ENCODE results near the gene SPDL1. TPM values are rescaled to one million over a fixed set of nuclear protein-coding genes. Genes with fewer than 3 reads are reported as not detected.

The SPDL1 gene
- total and polyA plus RNA-seq, 2 of the 8 experiments (the other 6 are each of a cell fraction or from before 2014, with no cell fraction given), result 16.9 to 44.5 TPM

DNA sequence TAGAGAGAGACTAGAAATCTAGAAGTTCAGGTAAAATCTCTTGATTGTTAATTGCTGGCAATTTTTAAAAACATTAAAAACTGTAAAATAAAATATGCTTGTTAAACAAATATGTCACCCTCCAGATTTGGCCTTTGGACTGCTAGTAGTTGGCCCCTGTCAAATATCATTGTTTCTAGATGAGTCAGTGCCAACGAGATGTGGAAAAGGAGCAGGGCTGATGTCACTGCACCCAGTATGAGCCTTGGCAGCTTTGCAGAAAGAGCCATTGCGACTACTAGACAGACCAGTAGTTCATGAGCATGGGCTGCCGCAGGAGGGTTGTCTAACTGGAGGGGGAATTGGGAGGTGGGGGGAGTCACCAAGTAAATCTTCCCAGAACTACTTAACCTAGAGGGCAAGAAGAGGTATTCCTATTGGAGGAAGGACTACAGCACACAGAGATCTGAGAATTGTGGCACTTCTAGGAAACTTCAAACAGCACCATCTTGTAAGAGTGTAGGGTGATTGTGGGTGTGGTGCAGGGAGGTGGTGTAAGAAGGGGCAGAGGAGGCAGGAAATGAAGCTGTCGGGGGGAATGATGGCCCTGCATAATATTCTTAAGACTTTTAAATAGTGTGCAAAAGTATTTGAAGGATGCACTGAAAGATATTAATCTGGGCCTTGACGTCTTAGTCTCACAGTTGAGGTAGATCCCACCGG, 46.4 kb downstream of the SPDL1 start:
- H3K27ac ChIP-seq (ENCODE audit: low read depth, low read length), result no peak overlapping the region
- TF ChIP-seq GTF2F1 (IDR thresholded peaks at IDR 0.05; ENCODE audit: borderline replicate concordance, low read depth, low read length) (no peak), YY1 (IDR thresholded peaks at IDR 0.05; ENCODE audit: low read depth, low read length) (no peak), TEAD4 (IDR thresholded peaks at IDR 0.05; ENCODE audit: low read depth, low read length) (no peak), SIRT6 (IDR thresholded peaks at IDR 0.05; ENCODE audit: low read length) (no peak), PHF8 (conservative IDR thresholded peaks at IDR 0.05; ENCODE audit: low read depth, low read length) (no peak), POU5F1 (IDR thresholded peaks at IDR 0.05; ENCODE audit: low read depth, low read length) (no peak), JUN (IDR thresholded peaks at IDR 0.05; ENCODE audit: low read depth, low read length) (no peak), TAF7 (optimal IDR thresholded peaks at IDR 0.05; ENCODE audit: borderline replicate concordance, low read depth, low read length) (no peak), RNF2 (IDR thresholded peaks at IDR 0.05; ENCODE audit: borderline replicate concordance, low read depth, low read length, missing control alignments, poor library complexity, severe bottlenecking) (no peak), EGR1 (IDR thresholded peaks at IDR 0.05; ENCODE audit: borderline replicate concordance, low read depth, low read length) (no peak), CHD1 (IDR thresholded peaks at IDR 0.05; ENCODE audit: low read depth, low read length) (no peak), SP1 (IDR thresholded peaks at IDR 0.05; ENCODE audit: low read depth, low read length) (no peak), KDM1A (IDR thresholded peaks at IDR 0.05; ENCODE audit: borderline replicate concordance, low read length) (no peak), GABPA (IDR thresholded peaks at IDR 0.05; ENCODE audit: borderline replicate concordance, insufficient read depth, low read length) (no peak)

More for the DNA sequence above, 46.4 kb downstream of the SPDL1 start:
- no peak for FAIRE-seq
- Histone ChIP-seq H4K5ac (ENCODE audit: insufficient read length, low read depth, low read length) (no peak overlapping the region), H3K36me3 (ENCODE audit: control insufficient read depth in 2 of 4, insufficient read depth in 4 of 4, low read length in 3 of 4) (no peaks in the 10 kb centered on the region), H3K23ac (ENCODE audit: insufficient read length) (no peak overlapping the region), H4K20me1 (replicated peaks in 1 of 2; ENCODE audit: control insufficient read depth in 1 of 2, insufficient read depth in 2 of 2, low read length in 2 of 2) (peaks cover 0 to 3% of the 10 kb centered on the region in 2 experiments), H2BK20ac (ENCODE audit: low read length) (no peak overlapping the region), H3K23me2 (ENCODE audit: low read depth, low read length) (no peaks in the 10 kb centered on the region), H2BK120ac (replicated peaks; ENCODE audit: low read depth, low read length) (no peak overlapping the region), H3K27me3 (replicated peaks in 1 of 4; ENCODE audit: control insufficient read depth in 3 of 4, extremely low read depth in 1 of 4, insufficient read depth in 3 of 4, low read length in 3 of 4) (no peaks in the 10 kb centered on the region; a peak in 1 of 7 replicates), H2BK5ac (ENCODE audit: low read depth, low read length) (no peak overlapping the region), H3K14ac (ENCODE audit: insufficient read length) (no peak overlapping the region), H4K8ac (ENCODE audit: extremely low read depth, insufficient read depth, low read length) (no peak overlapping the region), H2BK15ac (ENCODE audit: low read length) (no peak overlapping the region), H3K56ac (replicated peaks; ENCODE audit: insufficient read length, low read depth, low read length) (no peak overlapping the region), H3K79me1 (ENCODE audit: low read depth, low read length) (no peaks in the 10 kb centered on the region), H3K4me2 (ENCODE audit: insufficient read depth in 1 of 2, low read depth in 2 of 2, low read length in 2 of 2) (no peak overlapping the region), H4K91ac (replicated peaks; ENCODE audit: insufficient read length, low read length) (no peak overlapping the region), H2BK12ac (ENCODE audit: low read depth, low read length) (no peak overlapping the region), H3K9ac (replicated peaks in 1 of 4; ENCODE audit: extremely low read depth in 1 of 4, low read depth in 3 of 4, low read length in 3 of 4) (no peak overlapping the region), H3K79me2 (ENCODE audit: control insufficient read depth in 1 of 2, insufficient read depth in 2 of 2, low read length in 2 of 2) (no peaks in the 10 kb centered on the region), H2AK5ac (ENCODE audit: low read depth, low read length) (no peak overlapping the region), H3K4me1 (replicated peaks in 1 of 4; ENCODE audit: control insufficient read depth in 3 of 4, insufficient read depth in 4 of 4, low read length in 3 of 4) (no peaks in the 10 kb centered on the region), H3K4ac (replicated peaks; ENCODE audit: insufficient read length, low read depth, low read length) (no peak overlapping the region), H3K9me3 (ENCODE audit: insufficient read depth in 2 of 2, low read depth in 1 of 2, low read length in 1 of 2) (0 out of 4 replicates have a peak, but pooled peaks cover 0 to 4% of the 10 kb centered on the region in 2 experiments), H2AFZ (ENCODE audit: low read length) (no peak overlapping the region), H3K4me3 (ENCODE audit: extremely low read depth in 1 of 4, insufficient read depth in 2 of 4, low read depth in 3 of 4, low read length in 4 of 4) (no peak overlapping the region), H3K18ac (ENCODE audit: extremely low read depth, low read length) (no peak overlapping the region)
- WGBS, 2 experiments (ENCODE audit: extremely low coverage in 1 of 2, insufficient coverage in 1 of 2, insufficient read length in 1 of 2, insufficient replicate concordance in 2 of 2, low coverage in 1 of 2, low lambda C conversion rate in 2 of 2, missing lambda C conversion rate in 1 of 2), result 88% methylated on average over 6 of the region's 6 CpGs; no CpG with 5 or more reads in 1 of the 2 experiments
- ChIA-PET CTCF (ENCODE audit: partially characterized antibody) (no interaction called here), POLR2A (ENCODE audit: partially characterized antibody) (no interaction called here)
- DNase-seq (ENCODE audit: low read depth in 1 of 2, low spot score in 2 of 2), result no peak
